DMS153 treated with DMSO at 0.1 percent for 48 hours (cell line): Measurements from ENCODE around the gene NBEAL1.
"Not testable (repeated sequence)": the region's sequence is repeated elsewhere in the genome, so short reads cannot be mapped to it uniquely, and the experiment has no call there.

Source experiments
- DNase-seq: peaks from one replicate; lab custom pipeline; 2025; ENCODE audit not compliant: unreplicated experiment; lab: John Stamatoyannopoulos, UW

The NBEAL1 gene

DNA sequence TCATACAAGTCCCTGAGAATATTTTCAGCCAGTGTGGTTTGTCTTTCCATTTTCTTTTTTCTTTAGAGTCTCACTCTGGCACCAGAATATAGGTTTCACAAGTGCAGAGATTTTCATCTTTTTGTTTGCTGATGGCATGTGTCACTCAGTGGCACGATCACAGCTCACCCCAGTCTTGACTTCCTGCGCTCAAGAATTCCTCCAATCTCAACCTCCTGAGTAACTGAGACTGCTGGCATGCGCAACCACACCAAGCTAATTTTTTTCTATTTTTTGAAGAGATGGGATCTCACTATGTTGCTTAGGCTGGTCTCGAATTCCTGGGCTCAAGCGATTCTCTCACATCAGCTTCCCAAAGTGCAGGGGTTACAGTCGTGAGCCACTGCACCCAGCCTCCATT lies 23.9 kb downstream of the NBEAL1 start:
- DNase-seq: no peak

DNA sequence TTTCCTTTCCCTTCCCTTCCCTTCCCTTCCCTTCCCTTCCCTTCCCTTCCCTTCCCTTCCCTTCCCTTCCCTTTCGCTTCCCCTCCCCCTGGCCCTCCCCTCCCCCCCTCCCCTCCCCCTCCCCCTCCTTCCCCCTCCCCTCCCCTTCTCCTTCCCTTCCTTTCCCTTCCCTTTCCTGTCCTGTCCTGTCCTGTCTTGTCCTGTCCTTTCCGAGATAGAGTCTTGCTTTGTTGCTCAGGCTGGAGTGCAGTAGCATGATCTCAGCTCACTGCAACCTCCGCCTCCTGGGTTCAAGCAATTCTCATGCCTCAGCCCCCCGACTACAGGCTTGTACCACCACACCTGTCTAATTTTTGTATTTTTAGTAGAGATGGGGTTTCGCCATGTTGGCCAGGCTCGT lies 24.5 kb downstream of the NBEAL1 start:
- DNase-seq: not testable (repeated sequence)

DNA sequence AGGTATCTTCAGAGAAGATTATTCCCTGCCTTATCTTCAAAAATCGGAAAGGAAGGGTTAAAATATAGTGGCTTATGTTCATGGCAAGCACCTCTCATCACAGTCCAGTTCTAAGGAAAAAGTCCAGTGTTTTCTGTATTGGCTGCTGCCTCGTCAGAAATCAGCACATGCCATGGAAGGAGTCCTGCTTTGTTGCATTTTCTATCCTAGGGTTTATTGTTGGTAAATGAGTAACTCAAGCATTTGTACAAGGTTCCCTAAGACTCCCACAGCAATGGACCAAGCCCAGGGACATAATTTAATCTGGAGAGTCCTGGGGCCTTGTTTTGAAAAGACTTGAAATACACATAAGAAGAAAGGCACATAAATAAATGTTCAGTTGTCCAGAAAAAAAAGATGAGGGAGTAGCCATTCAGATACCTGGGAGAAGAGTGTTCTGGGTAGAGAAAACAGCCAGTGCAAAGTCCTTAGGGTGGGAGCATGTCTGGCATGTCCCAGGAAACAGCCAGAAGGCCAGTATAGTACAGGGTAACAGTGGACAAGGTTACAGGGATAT lies 26.4 kb downstream of the NBEAL1 start:
- DNase-seq: no peak

DNA sequence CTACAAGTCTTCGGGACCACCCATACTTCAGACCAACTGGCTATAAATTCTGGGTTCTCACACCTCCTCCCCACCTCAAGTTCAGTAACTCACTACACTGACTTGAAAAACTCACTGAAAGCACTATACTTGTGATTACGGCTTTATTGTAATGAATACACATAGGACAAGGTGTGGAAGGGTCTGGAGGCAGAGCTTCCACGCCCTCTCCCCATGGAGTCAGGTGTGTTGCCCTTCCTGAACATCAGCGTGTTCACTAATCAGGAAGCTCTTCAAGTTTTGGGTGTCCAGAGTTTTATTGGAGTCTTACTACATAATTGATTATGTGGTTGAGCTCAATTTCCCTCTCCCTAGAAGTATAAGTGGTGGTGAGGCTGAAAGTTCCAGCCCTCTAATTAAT lies 27.5 kb downstream of the NBEAL1 start:
- DNase-seq: no peak

DNA sequence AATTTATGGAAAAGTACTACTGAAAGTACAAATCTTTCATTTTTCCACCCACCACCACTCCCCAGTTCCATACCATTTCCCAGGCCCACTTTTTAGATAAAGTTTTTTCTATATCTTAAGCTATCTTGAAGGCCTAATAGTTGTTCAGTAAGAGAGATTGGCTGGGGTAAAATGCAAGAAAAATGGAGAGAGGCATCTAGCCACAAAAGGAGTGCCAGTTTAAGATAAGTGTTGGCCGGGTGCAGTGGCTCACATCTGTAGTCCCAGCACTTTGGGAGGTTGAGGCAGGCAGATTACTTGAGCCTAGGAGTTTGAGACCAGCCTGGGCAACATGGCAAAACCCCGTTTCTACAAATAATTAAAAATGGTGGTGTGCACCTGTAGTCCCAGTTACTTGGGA lies 28.6 kb downstream of the NBEAL1 start:
- DNase-seq: no peak

DNA sequence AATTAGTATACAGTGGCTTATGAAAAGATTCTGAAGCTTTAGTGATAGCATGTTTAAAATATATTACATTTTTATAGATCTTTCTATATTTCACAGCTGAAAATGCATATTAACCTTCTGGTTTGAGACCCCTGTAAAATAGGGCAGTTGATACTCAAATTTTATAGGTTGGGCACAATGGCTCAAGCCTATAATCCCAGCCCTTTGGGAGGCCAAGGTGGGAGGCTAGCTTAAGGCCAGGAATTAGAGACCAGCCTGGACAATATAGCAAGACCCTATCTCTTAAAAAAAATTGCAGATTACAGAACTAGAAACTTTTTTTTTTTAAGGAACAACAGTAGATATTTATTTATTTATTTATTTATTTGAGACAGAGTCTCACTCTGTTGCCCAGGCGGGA lies 31.2 kb downstream of the NBEAL1 start:
- DNase-seq: no peak

DNA sequence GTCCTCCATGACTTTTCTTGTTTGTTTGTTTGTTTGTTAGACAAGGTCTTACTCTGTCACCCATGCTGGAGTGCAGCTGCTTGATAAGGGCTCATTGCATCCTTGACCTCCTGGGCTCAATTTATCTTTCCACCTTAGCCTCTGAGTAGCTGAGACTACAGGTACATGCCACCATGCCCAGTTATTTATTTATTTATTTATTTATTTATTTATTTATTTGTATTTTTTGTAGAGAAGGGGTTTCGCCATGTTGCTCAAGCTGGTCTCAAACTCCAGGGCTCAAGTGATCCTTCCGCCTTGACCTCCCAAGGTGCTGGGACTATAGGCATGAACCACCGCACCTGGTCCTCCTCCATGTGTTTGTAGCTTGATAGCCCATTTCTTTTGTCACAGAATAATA lies 37.9 kb downstream of the NBEAL1 start:
- DNase-seq: no peak

DNA sequence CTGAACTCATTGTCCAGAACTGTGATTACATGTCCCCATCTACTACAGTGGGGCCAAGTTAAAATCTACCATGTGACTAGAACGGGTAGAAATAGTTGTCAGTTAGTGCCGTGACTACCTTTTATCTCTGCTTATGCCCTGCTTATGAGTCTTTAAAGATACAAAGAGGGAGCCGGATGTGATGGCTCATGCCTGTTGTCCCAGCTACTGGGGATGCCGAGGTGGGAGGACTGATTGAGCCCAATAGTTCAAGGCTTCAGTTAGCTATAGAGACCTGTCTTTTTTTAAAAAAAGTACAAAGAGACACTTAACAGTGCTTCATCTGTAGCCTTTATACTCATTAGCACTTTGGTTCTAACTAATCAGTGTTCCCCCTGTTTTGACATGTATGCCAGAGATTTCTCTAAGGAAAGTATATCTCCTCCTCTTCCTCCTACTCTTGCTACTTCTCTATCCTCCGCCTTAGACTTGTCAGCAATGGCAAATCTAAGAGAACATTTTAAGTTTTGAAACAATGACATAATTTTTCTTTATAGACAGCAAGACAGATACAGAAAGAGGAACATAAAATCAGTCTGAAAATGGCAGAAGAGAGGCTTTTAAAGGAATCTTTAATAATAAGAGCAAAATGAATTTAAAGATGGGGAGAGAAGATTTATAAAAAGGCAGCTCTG lies 45.0 kb downstream of the NBEAL1 start:
- no peak for DNase-seq

DNA sequence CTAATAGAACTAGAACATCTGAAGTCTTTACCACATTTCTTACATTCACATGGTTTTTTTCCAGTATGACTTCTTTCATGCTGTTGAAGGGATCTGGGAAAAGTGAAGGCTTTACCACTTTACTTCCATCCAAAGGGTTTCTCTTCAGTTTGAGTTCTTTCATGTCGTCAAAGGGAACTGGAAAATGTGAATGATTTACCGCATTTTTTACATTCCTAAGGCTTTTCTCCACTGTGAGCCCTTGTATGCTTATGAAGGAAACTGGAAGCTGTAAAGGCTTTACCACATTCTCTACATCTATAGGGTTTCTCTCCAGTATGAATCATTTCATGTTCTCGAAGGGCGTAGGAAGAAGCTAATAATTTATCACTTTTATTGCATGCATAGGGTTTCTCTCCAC lies 46.7 kb downstream of the NBEAL1 start:
- no peak for DNase-seq

DNA sequence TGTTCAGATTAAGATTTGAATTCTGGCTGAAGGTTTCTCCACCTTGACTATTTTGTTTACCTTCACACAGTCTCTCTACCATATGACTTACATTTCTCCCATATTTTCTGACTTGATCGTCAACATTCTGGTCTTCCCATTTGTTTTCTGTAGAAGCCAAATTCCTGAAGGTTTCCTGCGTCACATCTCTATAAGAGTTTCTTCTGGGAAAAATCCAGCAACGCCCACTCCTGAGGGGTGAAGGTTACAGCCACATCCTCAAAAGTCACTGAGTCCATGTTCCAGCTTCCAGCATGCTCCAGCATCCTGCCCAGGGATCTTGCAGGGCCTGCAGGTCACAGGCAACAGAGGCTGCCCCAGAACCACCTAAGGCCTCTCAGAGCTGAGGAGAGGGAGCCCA lies 47.5 kb downstream of the NBEAL1 start:
- DNase-seq: no peak

DNA sequence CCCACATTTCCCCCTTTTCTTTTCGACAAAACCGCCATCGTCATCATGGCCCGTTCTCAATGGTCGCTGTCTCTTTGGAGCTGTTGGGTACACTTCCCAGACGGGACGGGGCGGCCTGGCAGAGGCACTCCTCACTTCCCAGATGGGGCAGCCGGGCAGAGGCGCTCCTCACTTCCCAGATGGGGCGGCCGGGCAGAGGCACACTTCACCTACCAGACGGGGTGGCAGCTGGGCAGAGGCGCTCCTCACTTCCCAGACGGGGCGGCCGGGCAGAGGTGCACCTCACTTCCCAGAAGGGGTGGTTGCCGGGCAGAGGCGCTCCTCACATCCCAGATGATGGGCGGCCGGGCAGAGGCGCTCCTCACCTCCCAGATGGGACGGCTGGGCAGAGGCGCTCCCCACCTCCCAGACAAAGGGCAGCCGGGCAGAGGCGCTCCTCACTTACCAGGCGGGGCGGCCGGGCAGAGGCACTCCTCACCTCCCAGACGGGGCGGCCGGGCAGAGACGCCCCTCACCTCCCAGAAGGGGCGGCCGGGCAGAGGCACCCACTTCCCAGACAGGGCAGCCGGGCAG lies 51.9 kb downstream of the NBEAL1 start:
- DNase-seq: not testable (repeated sequence)

DNA sequence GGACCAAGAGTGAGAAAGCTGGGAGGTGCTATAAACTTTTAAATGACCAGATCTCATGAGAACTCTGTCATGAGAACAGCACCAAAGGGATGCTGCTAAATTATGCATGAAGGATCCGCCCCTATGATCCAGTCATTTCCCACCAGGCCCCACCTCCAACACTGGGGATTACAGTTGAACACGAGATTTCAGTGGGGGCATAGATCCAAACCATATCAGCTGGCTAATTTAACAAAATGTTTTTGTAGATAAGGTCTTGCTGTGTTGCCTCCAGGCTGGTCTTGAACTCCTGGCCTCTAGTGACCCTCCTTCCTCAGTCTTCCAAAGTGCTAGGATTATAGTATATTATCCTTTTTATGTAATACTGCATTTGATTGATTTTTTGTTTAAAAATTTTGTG lies 56.0 kb downstream of the NBEAL1 start:
- DNase-seq: no peak

DNA sequence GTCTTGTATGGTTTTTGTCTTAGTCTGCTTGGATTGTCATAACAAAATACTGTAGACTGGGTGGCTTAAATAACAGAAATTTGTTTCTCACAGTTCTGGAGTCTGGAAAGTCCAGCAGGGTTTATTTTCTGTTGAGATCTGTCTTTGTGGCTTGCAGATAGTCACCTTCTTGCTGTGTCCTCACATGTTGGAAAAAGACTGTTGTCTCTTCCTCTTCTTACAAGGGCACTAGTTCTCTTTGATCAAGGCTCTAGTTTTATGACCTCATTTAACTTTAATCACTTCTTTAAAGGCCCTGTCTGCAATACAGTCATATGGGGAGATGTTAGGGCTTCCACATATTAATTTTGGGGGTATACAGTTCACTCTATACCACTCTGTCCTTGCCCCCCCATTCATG lies 56.5 kb downstream of the NBEAL1 start:
- DNase-seq: no peak

DNA sequence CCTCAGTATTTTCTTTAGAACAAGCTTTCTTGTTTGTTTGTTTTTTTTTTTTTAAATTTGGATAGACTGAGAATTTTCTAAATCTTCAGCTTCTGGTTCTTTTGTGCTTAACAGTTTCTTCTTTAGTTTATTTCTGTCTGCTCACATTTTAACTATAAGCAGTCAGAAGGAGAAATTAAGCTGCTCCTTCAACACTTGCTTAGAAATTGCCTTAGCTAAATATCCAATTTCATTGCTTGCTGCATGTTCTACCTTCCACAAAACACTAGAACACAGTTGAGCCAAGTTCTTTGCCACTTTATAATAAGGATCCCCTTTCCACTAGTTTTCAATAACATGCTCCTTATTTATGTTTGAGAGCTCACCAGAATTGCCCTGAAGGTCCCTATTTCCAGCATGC lies 57.7 kb downstream of the NBEAL1 start:
- no peak for DNase-seq

DNA sequence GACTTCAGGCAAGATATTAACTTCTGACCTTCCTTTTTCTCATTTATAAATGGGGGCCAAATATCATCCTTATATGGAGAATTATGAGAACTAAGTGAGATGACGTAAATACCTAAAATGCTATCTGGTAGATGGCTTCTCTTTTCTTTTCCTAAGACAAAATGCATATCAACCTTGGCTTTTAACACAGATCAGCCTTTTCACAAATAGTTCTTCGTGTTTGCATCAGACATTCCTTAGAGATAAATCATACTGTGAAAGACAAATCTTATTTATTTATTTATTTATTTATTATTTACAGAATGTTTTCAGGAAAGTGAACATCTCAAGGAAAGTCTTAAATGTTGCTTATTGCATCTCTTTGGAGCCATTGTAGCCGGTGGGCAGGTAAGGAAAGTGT lies 62.8 kb downstream of the NBEAL1 start:
- no peak for DNase-seq

DNA sequence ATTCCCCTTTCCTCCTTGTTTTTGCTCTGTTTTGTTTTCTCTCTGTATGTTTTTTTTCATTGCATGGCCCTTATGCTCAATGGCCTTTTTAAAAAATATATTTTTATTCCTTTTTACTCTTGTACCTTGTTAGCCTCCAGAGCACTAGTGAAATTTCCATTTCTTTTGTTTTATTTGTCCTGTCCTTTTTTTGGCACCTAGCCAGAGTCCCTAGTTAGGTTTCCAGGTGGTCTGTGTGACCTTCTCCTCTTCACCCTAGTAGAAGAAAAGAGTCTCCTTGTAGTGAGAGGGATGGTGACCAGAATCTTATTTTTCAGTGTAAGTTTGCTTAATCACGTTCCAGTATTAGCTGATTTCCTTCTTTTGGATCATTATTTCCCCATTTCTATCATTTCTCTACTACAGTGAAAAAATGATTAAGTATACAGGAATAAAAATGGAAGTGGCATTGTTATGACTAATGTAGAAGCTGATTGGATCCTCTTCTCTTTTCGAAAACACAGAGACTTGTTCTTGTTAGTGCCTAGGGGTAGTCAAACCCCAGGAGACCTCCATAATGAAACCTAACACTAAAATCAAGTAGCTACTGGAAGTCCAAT lies 65.9 kb downstream of the NBEAL1 start:
- DNase-seq: no peak

DNA sequence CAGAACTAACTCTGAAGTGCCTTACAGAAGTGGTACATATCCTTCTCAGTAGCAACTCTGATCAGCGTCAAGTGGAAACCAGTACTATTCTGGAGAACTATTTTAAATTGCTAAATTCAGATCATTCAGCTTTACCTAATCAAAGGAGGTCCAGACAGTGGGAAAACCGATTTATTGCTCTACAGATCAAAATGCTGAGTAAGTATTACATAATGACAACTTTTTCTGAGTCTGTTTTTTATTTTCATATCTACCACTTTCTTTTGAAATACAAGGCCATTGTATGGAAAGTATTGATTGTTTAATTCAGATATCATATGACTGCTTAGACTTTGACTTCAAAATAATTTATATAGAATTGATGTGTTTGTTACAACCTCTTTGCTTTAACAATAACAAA lies 68.7 kb downstream of the NBEAL1 start:
- DNase-seq: no peak

DNA sequence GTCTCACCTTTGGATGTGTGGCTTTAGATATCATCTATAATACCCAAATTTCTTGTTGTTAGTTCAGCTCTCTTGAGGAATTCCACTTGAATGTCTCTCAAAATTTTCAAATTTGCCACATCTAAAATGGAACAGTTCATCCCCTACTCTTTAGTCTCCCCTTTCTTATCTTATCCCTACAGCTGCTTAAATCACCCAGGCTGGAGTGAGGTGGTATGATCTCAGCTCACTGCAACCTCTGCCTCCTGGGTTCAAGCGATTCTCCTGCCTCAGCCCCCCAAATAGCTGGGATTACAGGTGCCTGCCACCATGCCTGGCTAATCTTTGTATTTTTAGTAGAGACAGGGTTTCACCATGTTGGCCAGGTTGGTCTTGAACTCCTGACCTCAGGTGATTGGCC lies 71.7 kb downstream of the NBEAL1 start:
- DNase-seq: not testable (repeated sequence)

DNA sequence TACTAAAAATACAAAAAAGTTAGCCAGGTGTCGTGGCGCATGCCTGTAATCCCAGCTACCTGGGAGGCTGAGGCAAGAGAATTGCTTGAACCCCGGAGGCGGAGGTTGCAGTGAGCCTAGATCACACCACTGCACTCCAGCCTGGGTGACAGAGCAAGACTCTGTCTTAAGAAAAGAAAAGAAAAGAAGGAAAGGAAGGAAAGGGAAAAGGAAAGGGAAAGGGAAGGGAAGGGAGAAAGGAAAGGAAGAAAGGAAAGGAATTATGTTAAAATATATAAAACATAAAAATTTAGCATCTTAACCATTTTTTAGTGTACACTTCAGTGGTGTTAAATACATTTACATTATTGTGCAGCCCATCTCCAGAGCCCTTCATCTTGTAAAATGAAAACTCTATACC lies 76.0 kb downstream of the NBEAL1 start:
- DNase-seq: not testable (repeated sequence)

DNA sequence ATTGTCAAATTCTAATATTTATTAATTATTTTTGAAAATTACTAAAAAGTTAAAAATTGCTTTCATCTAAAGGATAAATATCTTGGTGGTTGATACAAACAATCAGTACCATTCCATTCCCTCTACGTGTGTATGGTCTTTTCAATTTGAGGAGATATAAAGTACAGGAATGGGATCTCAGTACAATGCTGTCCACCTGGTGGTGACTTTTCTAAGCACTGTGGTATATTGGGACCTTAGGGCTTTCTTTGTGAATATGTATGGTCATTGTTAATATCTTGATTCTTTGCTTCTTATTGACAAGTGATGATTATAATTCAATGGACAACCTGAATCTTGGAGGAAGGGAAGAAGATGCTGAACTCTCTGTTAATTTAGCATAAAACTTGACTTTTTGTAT lies 83.1 kb downstream of the NBEAL1 start:
- DNase-seq: no peak

DNA sequence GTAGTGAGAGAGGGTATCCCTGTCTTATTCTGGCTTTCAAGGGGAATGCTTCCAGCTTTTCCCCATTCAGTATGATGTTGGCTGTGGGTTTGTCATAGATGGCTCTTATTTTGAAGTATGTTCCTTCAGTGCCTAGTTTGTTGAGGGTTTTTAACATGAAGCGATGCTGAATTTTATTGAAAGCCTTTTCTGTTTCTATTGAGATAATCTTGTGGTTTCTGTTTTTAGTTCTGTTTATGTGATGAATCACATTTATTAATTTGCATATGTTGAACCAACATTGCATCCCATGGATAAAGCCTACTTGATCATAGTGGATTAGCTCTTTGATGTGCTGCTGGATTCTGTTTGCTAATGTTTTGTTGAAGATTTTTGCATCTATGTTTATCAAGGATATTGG lies 87.7 kb downstream of the NBEAL1 start:
- not testable (repeated sequence) for DNase-seq

DNA sequence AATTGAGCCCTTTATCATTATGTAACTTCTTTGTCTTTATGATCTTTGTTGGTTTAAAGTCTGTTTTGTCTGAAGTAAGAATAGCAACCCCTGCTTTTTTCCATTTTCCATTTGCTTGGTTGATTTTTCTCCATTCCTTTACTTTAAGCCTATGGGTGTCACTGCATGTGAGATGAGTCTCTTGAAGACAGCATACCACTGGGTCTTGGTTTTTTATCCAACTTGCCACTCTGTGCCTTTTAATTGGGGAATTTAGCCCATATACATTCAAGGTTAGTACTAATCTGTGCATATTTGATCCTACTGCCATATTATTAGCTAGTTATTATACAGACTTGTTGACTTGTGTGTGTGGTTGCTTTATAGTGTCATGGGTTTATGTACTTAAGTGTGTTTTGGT lies 89.6 kb downstream of the NBEAL1 start:
- no peak for DNase-seq

DNA sequence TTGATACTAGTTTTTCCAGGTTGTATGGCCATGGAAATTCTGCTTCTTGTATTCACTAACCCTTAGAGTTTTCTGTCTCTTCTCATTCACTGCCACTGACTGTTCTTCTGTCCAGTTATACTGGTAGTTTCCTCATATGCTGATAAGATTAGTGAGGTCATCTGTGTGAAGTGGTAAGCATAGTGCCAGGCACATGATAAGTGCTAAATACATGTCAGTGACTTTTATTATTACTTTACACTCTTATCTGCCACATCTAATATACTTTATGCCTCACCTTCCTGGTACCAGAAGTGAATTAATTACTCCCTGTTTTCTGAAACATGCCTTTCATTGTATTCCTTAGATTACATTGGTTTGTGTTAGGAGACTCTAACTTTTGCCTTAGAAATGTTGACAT lies 91.3 kb downstream of the NBEAL1 start:
- no peak for DNase-seq
